GM12878 (cell line): ENCODE data around the gene PPP1R37. TPM values are rescaled to one million over a fixed set of nuclear protein-coding genes. Genes with fewer than 3 reads are reported as not detected.

Source experiments
- ATF2 ChIP-seq: IDR thresholded peaks from 2 replicates; pipeline ENCODE4 v1.6.1; 2012; ENCODE audit warnings: low read length, inconsistent platforms
- BACH1 ChIP-seq: fragments of 450-650 bp; IDR thresholded peaks from 2 replicates; pipeline ENCODE4 v1.6.1; 2017; ENCODE audit warnings: mild to moderate bottlenecking, borderline replicate concordance
- CEBPZ ChIP-seq: fragments of 150-350 bp; IDR thresholded peaks from 2 replicates; pipeline ENCODE4 v1.6.1; 2016; ENCODE audit warnings: low read depth, low read length
- CHD1 ChIP-seq: IDR thresholded peaks from 2 replicates; pipeline ENCODE4 v1.6.1; 2012; ENCODE audit warnings: low read depth, low read length, improper control_type of control experiment
- CHD4 ChIP-seq: fragments of 200-600 bp; sonication (generic); IDR thresholded peaks from 2 replicates; pipeline ENCODE4 v1.6.1; 2016; ENCODE audit warnings: mild to moderate bottlenecking
- E4F1 ChIP-seq: fragments of 450-650 bp; IDR thresholded peaks from 2 replicates; pipeline ENCODE4 v1.6.1; 2018; ENCODE audit warnings: borderline replicate concordance, mild to moderate bottlenecking; ENCODE audit not compliant: partially characterized antibody
- GATAD2B ChIP-seq: fragments of 450-650 bp; conservative IDR thresholded peaks from 2 replicates; pipeline ENCODE4 v1.6.1; 2017; ENCODE audit warnings: low read depth, mild to moderate bottlenecking, moderate library complexity
- IKZF2 ChIP-seq, 2 experiments: fragments of 450-650 bp; IDR thresholded peaks; 2 replicates each; pipeline ENCODE4 v1.6.1; 2017; ENCODE audit warnings: mild to moderate bottlenecking in 2 of 2, moderate library complexity in 2 of 2
- MEF2A ChIP-seq: IDR thresholded peaks from 2 replicates; pipeline ENCODE4 v1.6.1; 2011; ENCODE audit warnings: low read depth, mild to moderate bottlenecking, low read length, moderate library complexity; ENCODE audit not compliant: insufficient read depth
- MLLT1 ChIP-seq: fragments of 450-650 bp; IDR thresholded peaks from 2 replicates; pipeline ENCODE4 v1.6.1; 2016; ENCODE audit warnings: mild to moderate bottlenecking
- NR2C1 ChIP-seq: fragments of 450-650 bp; IDR thresholded peaks from 2 replicates; pipeline ENCODE4 v1.6.1; 2017; ENCODE audit warnings: antibody characterized with exemption, mild to moderate bottlenecking, moderate library complexity
- NR2F1 ChIP-seq: fragments of 450-650 bp; conservative IDR thresholded peaks from 2 replicates; pipeline ENCODE4 v1.6.1; 2017; ENCODE audit warnings: mild to moderate bottlenecking
- PML ChIP-seq: IDR thresholded peaks from 2 replicates; pipeline ENCODE4 v1.6.1; 2012; ENCODE audit warnings: low read length, inconsistent platforms
- RFX5 ChIP-seq: IDR thresholded peaks from 2 replicates; pipeline ENCODE4 v1.6.1; 2011; ENCODE audit warnings: low read depth, low read length, improper control_type of control experiment
- SMAD5 ChIP-seq: IDR thresholded peaks from 2 replicates; pipeline ENCODE4 v1.6.1; 2016; ENCODE audit warnings: antibody characterized with exemption, low read depth
- SMARCA5 ChIP-seq: fragments of 450-650 bp; IDR thresholded peaks from 2 replicates; pipeline ENCODE4 v1.6.1; 2017; ENCODE audit warnings: mild to moderate bottlenecking
- TAF1 ChIP-seq: IDR thresholded peaks from 2 replicates; pipeline ENCODE4 v1.6.1; 2011; ENCODE audit warnings: mild to moderate bottlenecking, low read depth, low read length, borderline replicate concordance
- USF1 ChIP-seq: IDR thresholded peaks from 2 replicates; pipeline ENCODE4 v1.6.1; 2011; ENCODE audit warnings: borderline replicate concordance, low read depth, mild to moderate bottlenecking, moderate library complexity, mixed read lengths, low read length; ENCODE audit not compliant: insufficient read depth; ENCODE audit errors: extremely low read length
- USF2 ChIP-seq: IDR thresholded peaks from 2 replicates; pipeline ENCODE4 v1.6.1; 2011; ENCODE audit warnings: low read depth, low read length, improper control_type of control experiment, borderline replicate concordance
- WRNIP1 ChIP-seq: IDR thresholded peaks from 2 replicates; pipeline ENCODE4 v1.6.1; 2011; ENCODE audit warnings: low read depth, low read length, improper control_type of control experiment, borderline replicate concordance
- polyA plus RNA-seq, 11 experiments: library from polyadenylated mRNA; depleted of rRNA in 4 of 11; unstranded in 6 of 11; stranded (reverse) in 5 of 11; fragments of >200 nt; fragmentation: Nextera tagmentation in 4 of 11; fragmentation: Illumina TruSeq in 1 of 11; extraction: Ambion mirVana in 4 of 11; extraction: Trizol in 1 of 11; gene quantifications; 1 replicate in 1 of 11; 2 replicates in 10 of 11; pipeline versions ENCODE4 v1.2.1 to v1.2.3, GENCODE V29; 2011 to 2016; ENCODE audit warnings: inconsistent platforms in 2 of 11, missing spikeins in 2 of 11, low read depth in 1 of 11
- total RNA-seq, 4 experiments: library from RNA; depleted of rRNA in 3 of 4; stranded (reverse); fragments of >200 nt in 3 of 4; fragmentation: Illumina TruSeq in 1 of 4; extraction: Trizol in 1 of 4; gene quantifications; 2 replicates each; pipeline versions ENCODE4 v1.2.1 to v1.2.3, GENCODE V29; 2013 to 2021

The PPP1R37 gene
- total and polyA plus RNA-seq, 10 of the 15 experiments (the other 5 are each of a cell fraction or from before 2014, with no cell fraction given) = 0.09 to 21.3 (median 5.1) TPM; not detected in 1

GRCh38 chr19:45059258-45059965 lies 33.6 kb upstream of the PPP1R37 start (continued):
- no peak for TF ChIP-seq E4F1
- no peak for TF ChIP-seq NR2C1
- no peak; the same call in 1 of the 2 replicates for TF ChIP-seq RFX5
- TF ChIP-seq WRNIP1 = no peak
- TF ChIP-seq TAF1 = no peak
- TF ChIP-seq CHD4 = no peak
- TF ChIP-seq GATAD2B = 0 out of 2 replicates have a peak, but pooled peaks have one; percentile 44
- no peak for TF ChIP-seq ATF2
- no peak for TF ChIP-seq USF1
- no peak for TF ChIP-seq USF2
- TF ChIP-seq IKZF2 (IDR thresholded peaks at IDR 0.05) = no peak
- TF ChIP-seq SMARCA5 = peak; percentile 71; the same call in 1 of the 2 replicates
- no peak for TF ChIP-seq CEBPZ
- TF ChIP-seq MLLT1 = no peak
- TF ChIP-seq NR2F1 = no peak
- TF ChIP-seq SMAD5 = no peak
- TF ChIP-seq PML = no peak
- TF ChIP-seq CHD1 = no peak
- no peak; the same call in 1 of the 2 replicates for TF ChIP-seq BACH1
- TF ChIP-seq MEF2A = no peak
